Lower lobe of right lung (tissue), 2 donors: ENCODE results near the gene ZDHHC21. TPM values are rescaled to one million over a fixed set of nuclear protein-coding genes. Genes with fewer than 3 reads are reported as not detected.

Source experiments
- ATAC-seq, 2 donors: fragments of 200-7000 bp; cut with Tn5 transposase; one replicate each; pipeline ENCODE4 v1.9.1; 2020 to 2022; ENCODE audit warnings: mild to moderate bottlenecking in 2 of 2, moderate library complexity in 2 of 2
- DNase-seq: peaks from one replicate; pipeline ENCODE4 v3.0.0-alpha.2; 2020
- H3K27ac ChIP-seq: fragments of 200-600 bp; one replicate; pipeline ENCODE4 v1.8.0; 2022
- H3K27me3 ChIP-seq: fragments of 200-600 bp; one replicate; pipeline ENCODE4 v1.8.0; 2022; ENCODE audit warnings: low read depth
- H3K36me3 ChIP-seq: fragments of 200-600 bp; one replicate; pipeline ENCODE4 v1.8.0; 2022; ENCODE audit warnings: mild to moderate bottlenecking
- H3K4me1 ChIP-seq: fragments of 200-600 bp; one replicate; pipeline ENCODE4 v1.8.0; 2022
- H3K4me3 ChIP-seq: fragments of 200-600 bp; one replicate; pipeline ENCODE4 v1.8.0; 2022; ENCODE audit warnings: mild to moderate bottlenecking
- H3K9me3 ChIP-seq: fragments of 200-600 bp; one replicate; pipeline ENCODE4 v1.8.0; 2022
- CTCF ChIP-seq: fragments of 200-600 bp; IDR thresholded peaks from one replicate; pipeline ENCODE4 v1.8.0; 2022; ENCODE audit warnings: antibody characterized with exemption, mild to moderate bottlenecking
- intact Hi-C: fragments of 100-400 bp; cut with DNase I; formaldehyde crosslinking; loops from one replicate; pipeline ENCODE4 v1.11.0; 2022
- total RNA-seq: library from RNA; stranded (reverse); fragmentation: NEBNext Ultra II Directional; extraction: Animal tissue kit (Norgen Biotek cat#: 25700); gene quantifications from one replicate; pipeline ENCODE4 v1.2.1, GENCODE V29; 2021
- donor health status: DM: no; HTN: yes; CAD: no; lungs with severe emphysema.

The ZDHHC21 gene
- total RNA-seq, 1 donor from 2014 or later = 19.7 TPM

- H3K27me3 ChIP-seq = no peaks in the 10 kb centered on the region
- no peaks in the 10 kb centered on the region for H3K4me1 ChIP-seq
- no peak overlapping the region for H3K27ac ChIP-seq
- intact Hi-C loops = no loop called here
- H3K9me3 ChIP-seq = no peaks in the 10 kb centered on the region
- H3K36me3 ChIP-seq = peaks cover 4% of the 10 kb centered on the region
- no peak overlapping the region for H3K4me3 ChIP-seq
- DNase-seq (no peak), ATAC-seq (no peak)
- TF ChIP-seq CTCF = no peak
Measured at GRCh38 chr9:14662060-14662453, 31.2 kb downstream of the ZDHHC21 start.

- Histone ChIP-seq H3K4me1 (no peaks in the 10 kb centered on the region), H3K36me3 (peaks cover 4% of the 10 kb centered on the region), H3K27me3 (no peaks in the 10 kb centered on the region), H3K4me3 (no peak overlapping the region), H3K27ac (no peak overlapping the region), H3K9me3 (no peaks in the 10 kb centered on the region)
- no peak for DNase-seq
- peak; percentile 53 for TF ChIP-seq CTCF
- ATAC-seq = no peak
- intact Hi-C loops = no loop called here
Measured at GRCh38 chr9:14661421-14662059, 31.7 kb downstream of the ZDHHC21 start.

- H3K4me3 ChIP-seq = no peak overlapping the region
- ATAC-seq = no peak
- TF ChIP-seq CTCF = no peak
- peaks cover 4% of the 10 kb centered on the region for H3K36me3 ChIP-seq
- H3K4me1 ChIP-seq = no peaks in the 10 kb centered on the region
- intact Hi-C loops = no loop called here
- peaks cover under 1% of the 10 kb centered on the region for H3K9me3 ChIP-seq
- no peak overlapping the region for H3K27ac ChIP-seq
- H3K27me3 ChIP-seq = no peaks in the 10 kb centered on the region
- no peak for DNase-seq
Measured at GRCh38 chr9:14660721-14661120, 32.5 kb downstream of the ZDHHC21 start.

GRCh38 chr9:14654932-14655331 is 38.3 kb downstream of the ZDHHC21 start:
- Histone ChIP-seq H3K27ac (no peak overlapping the region), H3K27me3 (no peaks in the 10 kb centered on the region), H3K36me3 (peaks cover 4% of the 10 kb centered on the region), H3K9me3 (peaks cover 16% of the 10 kb centered on the region), H3K4me1 (no peaks in the 10 kb centered on the region), H3K4me3 (no peak overlapping the region)
- TF ChIP-seq CTCF = no peak
- ATAC-seq (no peak), DNase-seq (no peak)
- intact Hi-C loops = no loop called here

GRCh38 chr9:14653511-14653910 is 39.7 kb downstream of the ZDHHC21 start:
- DNase-seq = no peak
- Histone ChIP-seq H3K27ac (no peak overlapping the region), H3K4me1 (no peaks in the 10 kb centered on the region), H3K27me3 (no peaks in the 10 kb centered on the region), H3K9me3 (peaks cover 16% of the 10 kb centered on the region), H3K4me3 (no peak overlapping the region), H3K36me3 (peaks cover 4% of the 10 kb centered on the region)
- intact Hi-C loops = no loop called here
- no peak for TF ChIP-seq CTCF
- ATAC-seq = no peak
